ENCODE measurements around the gene LHX6. TPM values are rescaled to one million over a fixed set of nuclear protein-coding genes. Genes with fewer than 3 reads are reported as not detected.

LHX6 gene
- total RNA-seq, 2 experiments from 2014 or later: 0.07 to 0.22 TPM

DNA sequence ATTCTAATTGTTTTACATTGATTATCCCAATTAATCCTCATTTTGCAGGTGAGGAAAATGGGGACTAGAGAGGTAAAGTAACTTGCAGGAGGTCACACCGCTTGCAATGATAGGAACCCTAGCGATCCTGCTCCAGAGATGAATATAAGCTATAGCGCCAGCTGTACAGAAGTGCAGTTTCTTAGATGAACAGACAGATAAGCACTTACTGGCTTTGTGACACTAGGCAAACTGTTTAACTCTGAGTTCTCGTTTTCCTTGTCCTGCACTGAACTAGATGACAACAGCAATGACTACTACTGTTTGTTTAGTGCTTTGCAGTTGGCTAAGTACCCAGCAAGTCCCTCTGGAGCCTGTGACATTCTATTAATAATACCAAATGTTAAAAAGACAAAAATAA is 11.1 kb downstream of the LHX6 start:
- ATAC-seq: no peak

DNA sequence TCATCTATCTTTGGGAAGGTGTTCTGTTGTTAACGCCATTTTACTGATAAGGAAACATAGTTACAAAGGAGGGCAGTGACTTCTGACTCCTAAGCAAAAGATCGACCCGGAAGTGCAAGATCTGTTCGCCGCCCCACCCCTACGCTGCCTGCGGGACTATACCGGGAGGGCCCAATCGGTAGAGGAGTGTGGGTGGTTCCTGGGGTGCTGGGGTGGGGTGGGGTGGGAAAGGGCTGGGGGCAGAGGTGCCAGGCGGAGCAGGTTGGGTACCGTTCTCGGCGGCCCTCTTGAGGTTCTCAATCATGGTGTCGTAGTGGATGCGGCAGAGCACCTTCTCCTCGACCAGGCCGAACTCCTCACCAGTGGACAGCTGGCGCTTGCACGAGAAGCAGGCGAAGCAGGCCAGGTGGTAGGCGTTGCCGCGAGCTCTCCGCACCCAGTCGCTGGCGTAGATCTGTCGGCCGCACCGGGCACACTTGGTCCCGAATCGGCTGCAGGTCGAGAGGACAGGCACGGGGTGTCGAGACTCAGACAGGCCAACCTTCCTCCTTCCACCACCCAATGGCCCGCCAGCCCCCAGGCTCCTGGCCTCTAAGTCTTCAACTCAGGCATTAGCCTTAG is 11.8 kb downstream of the LHX6 start:
- no peaks in the 10 kb centered on the region for H3K9me3 Mint-ChIP-seq
- ATAC-seq (no peak), DNase-seq (no peak)
- ChIA-PET CTCF (no interaction called here), POLR2A (interaction anchor here (0.7 to 1.4 kb wide), 2 partner anchors 9 to 94 kb away, joined by 3 to 4 read pairs; no protein-coding TSS in a partner anchor)
- TF ChIP-seq, protein P1, sequence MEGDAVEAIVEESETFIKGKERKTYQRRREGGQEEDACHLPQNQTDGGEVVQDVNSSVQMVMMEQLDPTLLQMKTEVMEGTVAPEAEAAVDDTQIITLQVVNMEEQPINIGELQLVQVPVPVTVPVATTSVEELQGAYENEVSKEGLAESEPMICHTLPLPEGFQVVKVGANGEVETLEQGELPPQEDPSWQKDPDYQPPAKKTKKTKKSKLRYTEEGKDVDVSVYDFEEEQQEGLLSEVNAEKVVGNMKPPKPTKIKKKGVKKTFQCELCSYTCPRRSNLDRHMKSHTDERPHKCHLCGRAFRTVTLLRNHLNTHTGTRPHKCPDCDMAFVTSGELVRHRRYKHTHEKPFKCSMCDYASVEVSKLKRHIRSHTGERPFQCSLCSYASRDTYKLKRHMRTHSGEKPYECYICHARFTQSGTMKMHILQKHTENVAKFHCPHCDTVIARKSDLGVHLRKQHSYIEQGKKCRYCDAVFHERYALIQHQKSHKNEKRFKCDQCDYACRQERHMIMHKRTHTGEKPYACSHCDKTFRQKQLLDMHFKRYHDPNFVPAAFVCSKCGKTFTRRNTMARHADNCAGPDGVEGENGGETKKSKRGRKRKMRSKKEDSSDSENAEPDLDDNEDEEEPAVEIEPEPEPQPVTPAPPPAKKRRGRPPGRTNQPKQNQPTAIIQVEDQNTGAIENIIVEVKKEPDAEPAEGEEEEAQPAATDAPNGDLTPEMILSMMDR (IDR thresholded peaks at IDR 0.05): no peak
- no peak overlapping the region for H3K27ac Mint-ChIP-seq
- no peak overlapping the region for H3K4me3 Mint-ChIP-seq
- H3K36me3 Mint-ChIP-seq (ENCODE audit: low read depth): no peaks in the 10 kb centered on the region
- H3K4me1 Mint-ChIP-seq (ENCODE audit: low read depth): peaks cover 28% of the 10 kb centered on the region
- peaks cover 82% of the 10 kb centered on the region for H3K27me3 Mint-ChIP-seq
- intact Hi-C loops (cut with micrococcal nuclease): no loop called here

More for the DNA sequence above, 11.1 kb downstream of the LHX6 start:
- no peaks in the 10 kb centered on the region for H3K9me3 Mint-ChIP-seq
- ChIA-PET CTCF (interaction anchor here (0.8 kb wide), 1 partner anchor 133 kb away, joined by 3 read pairs; no protein-coding TSS in a partner anchor), POLR2A (no interaction called here)
- no peaks in the 10 kb centered on the region for H3K36me3 Mint-ChIP-seq (ENCODE audit: low read depth)
- no peak overlapping the region for H3K27ac Mint-ChIP-seq
- TF ChIP-seq, protein P1 (IDR thresholded peaks at IDR 0.05): no peak
- H3K4me1 Mint-ChIP-seq (ENCODE audit: low read depth): peaks cover 28% of the 10 kb centered on the region
- H3K4me3 Mint-ChIP-seq: no peak overlapping the region
- H3K27me3 Mint-ChIP-seq: peaks cover 81% of the 10 kb centered on the region
- intact Hi-C loops (cut with micrococcal nuclease): no loop called here
- DNase-seq: no peak

DNA sequence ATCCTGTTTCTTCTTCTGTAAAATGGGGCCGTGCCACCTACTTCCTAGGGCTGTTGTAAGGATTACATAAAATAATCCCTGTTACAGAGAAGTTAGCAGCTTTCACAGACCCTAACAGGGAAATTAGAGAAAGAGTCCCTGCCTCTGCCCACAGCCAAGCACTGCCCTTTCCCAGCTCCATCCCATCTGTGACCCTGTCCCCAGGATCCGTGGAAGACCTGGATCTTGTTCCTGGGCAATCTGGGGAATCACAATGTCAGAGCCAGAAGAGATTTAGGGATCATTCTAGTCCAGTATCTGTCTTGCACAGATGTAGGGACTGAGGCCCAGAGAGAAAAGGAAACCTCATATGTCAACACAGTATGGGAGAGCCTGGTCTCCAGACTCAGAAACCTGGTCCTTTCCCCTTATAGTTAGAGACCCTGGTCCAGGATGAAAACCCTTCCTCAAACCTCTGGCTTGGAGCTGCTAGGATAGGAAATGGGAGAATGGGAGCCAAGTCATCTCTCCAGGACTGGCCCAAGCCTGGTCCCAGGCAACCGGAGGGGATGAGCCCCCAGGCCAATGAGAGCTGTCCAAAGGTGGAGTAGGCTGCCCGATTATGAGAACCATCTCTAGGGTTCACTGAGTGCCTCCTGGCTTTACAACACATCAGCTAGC is 12.5 kb downstream of the LHX6 start:
- CTCF ChIA-PET: interaction anchor here (0.9 to 1.4 kb wide), 2 partner anchors 91 to 117 kb away, joined by 4 to 7 read pairs; no protein-coding TSS in a partner anchor

DNA sequence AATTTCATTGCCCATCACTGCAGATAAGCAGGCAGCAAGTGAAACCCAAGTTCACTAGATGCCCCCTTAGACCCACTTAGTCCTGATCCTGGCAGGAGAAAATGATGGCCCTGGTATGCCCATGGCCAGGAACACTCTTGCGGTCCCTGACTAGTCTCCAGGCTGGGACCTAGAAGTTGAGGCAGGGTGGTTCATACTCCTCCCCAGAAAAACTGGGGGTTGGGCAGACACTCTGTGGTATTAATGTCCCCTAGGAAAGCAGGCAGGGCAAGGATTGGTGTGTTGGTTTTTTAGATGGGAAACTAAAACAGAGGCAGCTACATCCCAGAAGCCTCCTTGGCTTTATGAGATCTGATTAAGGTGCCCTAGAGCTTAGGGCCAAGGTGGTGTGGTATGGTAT is 13.1 kb downstream of the LHX6 start:
- ChIA-PET POLR2A (interaction anchor here (0.6 kb wide), 1 partner anchor 44 kb away, joined by 3 read pairs; no protein-coding TSS in a partner anchor), CTCF (interaction anchor here (0.9 to 1.4 kb wide), 2 partner anchors 91 to 116 kb away, joined by 4 to 7 read pairs; no protein-coding TSS in a partner anchor)
- Mint-ChIP-seq H3K27ac (no peak overlapping the region), H3K4me3 (no peak overlapping the region), H3K36me3 (ENCODE audit: low read depth) (no peaks in the 10 kb centered on the region), H3K4me1 (ENCODE audit: low read depth) (peaks cover 28% of the 10 kb centered on the region), H3K9me3 (no peaks in the 10 kb centered on the region), H3K27me3 (peaks cover 79% of the 10 kb centered on the region)
- TF ChIP-seq, protein P1 (IDR thresholded peaks at IDR 0.05): no peak
- ATAC-seq (no peak), DNase-seq (no peak)
- intact Hi-C loops (cut with micrococcal nuclease): no loop called here

More for the DNA sequence above, 12.5 kb downstream of the LHX6 start:
- no peaks in the 10 kb centered on the region for H3K9me3 Mint-ChIP-seq
- intact Hi-C loops (cut with micrococcal nuclease): no loop called here
- H3K4me1 Mint-ChIP-seq (ENCODE audit: low read depth): peaks cover 28% of the 10 kb centered on the region
- no peak overlapping the region for H3K27ac Mint-ChIP-seq
- TF ChIP-seq, protein P1 (IDR thresholded peaks at IDR 0.05): no peak
- H3K27me3 Mint-ChIP-seq: peaks cover 81% of the 10 kb centered on the region
- POLR2A ChIA-PET: interaction anchor here (0.7 to 1.4 kb wide), 2 partner anchors 10 to 93 kb away, joined by 3 to 4 read pairs; no protein-coding TSS in a partner anchor
- no peak overlapping the region for H3K4me3 Mint-ChIP-seq
- H3K36me3 Mint-ChIP-seq (ENCODE audit: low read depth): no peaks in the 10 kb centered on the region
- ATAC-seq (no peak), DNase-seq (no peak)

DNA sequence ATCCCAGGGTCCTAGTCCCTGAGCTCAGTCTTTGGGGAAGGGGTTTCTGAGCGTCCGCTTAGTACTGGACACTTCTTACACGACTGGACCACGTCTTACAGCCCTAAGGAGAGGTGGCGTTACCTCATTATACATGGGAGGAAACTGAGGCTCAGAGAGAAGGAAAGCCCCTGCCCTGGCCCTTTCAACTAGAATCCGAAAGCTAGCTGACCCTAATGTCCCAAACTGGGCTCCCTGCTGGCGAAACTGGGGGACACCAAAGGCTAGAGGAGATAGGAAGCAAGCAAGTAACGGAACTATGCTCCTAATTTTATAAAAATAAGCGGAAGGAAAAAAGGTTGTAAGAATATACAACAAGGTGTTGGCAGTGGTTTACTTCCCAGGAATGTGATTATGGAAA is 14.2 kb downstream of the LHX6 start:
- intact Hi-C loops (cut with micrococcal nuclease): no loop called here
- Mint-ChIP-seq H3K4me3 (peak overlapping the region; percentile 46), H3K36me3 (ENCODE audit: low read depth) (no peaks in the 10 kb centered on the region), H3K9me3 (no peaks in the 10 kb centered on the region), H3K27ac (no peak overlapping the region), H3K4me1 (ENCODE audit: low read depth) (peaks cover 23% of the 10 kb centered on the region), H3K27me3 (peaks cover 73% of the 10 kb centered on the region)
- ATAC-seq: no peak
- CTCF ChIA-PET: interaction anchor here (0.9 to 1.1 kb wide), 2 partner anchors 90 to 92 kb away, joined by 3 to 5 read pairs; no protein-coding TSS in a partner anchor
- TF ChIP-seq, protein P1 (IDR thresholded peaks at IDR 0.05): no peak
- DNase-seq: no peak
- POLR2A ChIA-PET: interaction anchor here (0.6 to 1.7 kb wide), 2 partner anchors 50 to 55 kb away, joined by 4 to 5 read pairs; partner anchors contain the start of genes MORN5, MRRF, NDUFA8 and RBM18

Measured in activated CD8-positive, alpha-beta T cell treated with anti-CD3 and anti-CD28 coated beads for 36 hours (primary cell).